HG02973 (cell line): Measurements from ENCODE around the gene ZNF862.

Experiments
- ATAC-seq: cut with Tn5 transposase; IDR thresholded peaks from one replicate; pipeline ENCODE4 v1.9.1; 2021; ENCODE audit warnings: moderate library complexity; ENCODE audit not compliant: unreplicated experiment

ZNF862 gene

DNA sequence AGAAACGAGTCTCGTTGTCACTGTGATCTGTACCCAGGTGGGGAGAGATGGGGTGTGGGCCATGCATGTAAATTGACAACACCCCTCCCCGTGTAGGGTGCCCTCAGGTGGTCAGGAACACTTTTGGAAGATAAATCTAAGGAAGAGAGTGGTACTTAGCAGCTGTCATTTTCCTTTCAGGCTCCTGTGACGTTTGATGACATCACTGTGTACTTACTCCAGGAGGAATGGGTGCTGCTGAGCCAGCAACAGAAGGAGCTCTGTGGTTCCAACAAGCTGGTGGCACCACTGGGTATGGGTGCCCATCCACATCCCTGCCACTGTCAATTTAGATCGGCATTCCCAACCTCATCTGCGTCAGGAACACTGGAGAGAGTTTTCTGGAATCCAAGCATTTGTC is 6.3 kb downstream of the ZNF862 start:
- no peak for ATAC-seq

- no peak for ATAC-seq
Observed at GRCh38 chr7:149845257-149845980, 7.2 kb downstream of the ZNF862 start.

DNA sequence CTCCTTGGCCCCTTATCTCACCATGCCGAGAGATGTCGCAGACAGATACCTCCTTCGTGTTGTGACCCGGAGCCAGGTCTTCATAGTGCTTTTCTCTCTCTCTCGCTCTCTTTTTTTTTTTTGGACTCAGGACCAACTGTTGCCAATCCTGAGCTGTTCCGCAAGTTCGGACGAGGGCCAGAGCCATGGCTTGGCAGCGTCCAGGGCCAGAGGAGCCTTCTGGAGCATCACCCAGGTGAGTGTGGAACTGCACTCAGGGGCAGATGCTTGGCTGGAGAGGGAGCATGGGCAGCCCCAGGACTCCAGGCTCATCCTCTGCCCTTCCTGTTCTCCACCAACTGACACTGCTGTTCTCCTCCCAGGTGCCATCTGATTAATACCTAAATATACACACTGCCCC is 7.8 kb downstream of the ZNF862 start:
- no peak for ATAC-seq

GRCh38 chr7:149846436-149847046 is 8.4 kb downstream of the ZNF862 start:
- ATAC-seq = peak; percentile 71

- no peak for ATAC-seq
Observed at GRCh38 chr7:149849174-149849573, 11.0 kb downstream of the ZNF862 start.

DNA sequence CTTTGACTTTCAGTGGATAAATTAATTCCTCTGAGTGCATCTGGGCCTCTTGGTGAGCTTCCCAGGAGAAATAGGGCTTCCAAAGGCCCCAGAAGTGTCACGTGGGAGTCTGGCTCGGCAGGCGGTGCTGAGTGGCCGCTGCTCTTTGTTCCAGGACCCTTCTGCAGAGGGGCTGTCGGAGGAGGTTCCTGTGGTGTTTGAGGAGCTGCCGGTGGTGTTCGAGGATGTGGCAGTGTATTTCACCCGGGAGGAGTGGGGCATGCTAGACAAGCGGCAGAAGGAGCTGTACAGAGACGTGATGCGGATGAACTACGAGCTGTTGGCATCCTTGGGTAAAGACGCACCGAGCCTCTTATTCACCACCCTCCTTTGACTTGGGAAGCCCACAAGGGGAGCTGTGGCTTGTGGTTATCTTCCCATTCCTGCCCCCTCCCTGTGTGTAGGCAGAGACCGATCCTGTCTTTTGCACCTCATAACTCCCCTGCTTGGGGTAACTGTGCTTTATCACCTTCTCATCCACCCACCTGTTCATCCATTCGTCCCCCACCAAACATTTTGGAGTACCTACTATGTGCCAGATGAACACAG is 11.9 kb downstream of the ZNF862 start:
- no peak for ATAC-seq

GRCh38 chr7:149850716-149851115 is 12.5 kb downstream of the ZNF862 start:
- ATAC-seq = no peak

DNA sequence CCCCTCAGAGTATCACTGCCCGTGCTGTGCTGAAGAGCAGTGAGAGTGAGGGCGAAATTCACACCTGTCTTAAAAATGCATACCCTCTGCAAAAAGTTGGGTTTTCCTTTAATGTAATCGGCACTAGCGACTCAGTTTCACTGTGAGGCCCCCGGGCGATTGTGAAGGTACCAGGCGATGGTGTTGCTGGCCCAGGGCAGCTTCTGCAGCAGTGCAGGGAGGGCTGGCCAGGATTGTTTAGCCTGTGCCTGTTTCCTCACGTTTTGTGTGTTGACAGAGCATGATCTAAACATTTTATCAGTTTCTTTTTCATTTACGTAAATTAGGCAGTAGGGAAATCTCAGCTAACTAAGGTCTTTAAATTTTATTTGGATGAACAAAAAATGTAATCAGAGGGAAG is 13.3 kb downstream of the ZNF862 start:
- no peak for ATAC-seq

GRCh38 chr7:149853157-149853556 is 15.0 kb downstream of the ZNF862 start:
- no peak for ATAC-seq

GRCh38 chr7:149854611-149855360 is 16.6 kb downstream of the ZNF862 start:
- ATAC-seq = no peak

DNA sequence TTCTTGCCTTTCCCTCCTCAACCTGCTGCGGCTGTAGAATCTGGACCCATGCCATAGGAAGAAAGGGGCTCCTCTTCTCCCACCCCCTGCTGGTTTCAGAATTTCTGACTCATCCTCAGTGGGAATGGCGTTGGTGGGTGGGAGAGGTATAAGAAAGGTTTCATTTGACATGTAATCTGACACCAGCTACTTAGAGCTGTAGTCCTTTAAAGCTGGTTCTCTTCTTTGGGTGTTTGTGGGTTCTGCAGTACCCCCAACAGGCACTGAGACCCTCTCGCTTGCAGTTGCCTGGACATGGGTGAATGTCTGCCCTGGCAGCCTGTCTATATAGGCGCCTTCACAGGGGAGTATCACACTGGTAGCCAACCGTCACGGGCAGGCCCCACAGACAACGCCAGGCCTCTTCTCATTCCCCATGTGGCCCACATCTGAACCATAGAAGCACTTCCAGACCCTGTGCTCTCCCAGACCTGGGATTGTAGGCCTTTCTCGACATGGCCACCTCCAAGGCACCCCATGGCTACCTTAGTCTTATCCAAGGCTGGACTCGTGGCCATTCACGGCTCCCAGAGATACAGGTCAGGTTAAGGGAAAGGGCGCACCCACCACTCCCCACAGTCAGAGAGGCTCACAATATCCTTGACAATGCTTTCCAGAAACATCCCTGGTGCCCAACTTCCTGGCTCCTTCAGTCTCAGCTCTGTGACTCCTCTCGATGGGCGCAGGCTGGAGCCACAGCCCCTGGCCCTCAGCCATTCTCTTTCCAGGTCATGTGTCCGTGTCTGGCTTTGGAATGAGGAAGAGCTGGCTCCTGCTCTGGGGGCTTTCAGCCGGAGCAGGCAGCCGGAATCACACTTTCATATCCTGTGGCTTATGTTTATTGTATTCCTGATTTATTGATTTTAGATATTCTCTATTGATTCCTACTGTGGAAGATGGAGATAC is 17.5 kb downstream of the ZNF862 start:
- ATAC-seq = no peak

DNA sequence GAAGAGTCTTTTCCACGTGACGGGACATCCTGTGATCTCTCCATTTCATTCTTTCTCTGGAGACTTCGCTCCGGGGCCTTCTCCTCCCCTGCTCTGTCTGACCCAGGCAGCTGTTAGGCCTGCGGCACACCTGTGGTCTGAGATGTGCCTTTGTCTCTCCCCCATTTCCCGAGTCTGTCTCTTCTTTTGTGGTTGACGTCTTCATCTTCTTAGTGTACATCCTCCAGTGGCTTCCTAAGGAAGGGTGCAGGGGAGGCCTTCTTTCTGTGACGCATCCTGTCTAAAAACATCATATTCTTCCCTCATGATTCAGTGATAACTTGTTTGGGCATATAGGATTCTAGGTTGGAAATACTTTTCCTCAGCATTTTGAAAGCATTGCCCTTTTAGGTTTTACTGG is 18.4 kb downstream of the ZNF862 start:
- ATAC-seq = no peak

GRCh38 chr7:149859369-149859768 is 21.2 kb downstream of the ZNF862 start:
- ATAC-seq = no peak

DNA sequence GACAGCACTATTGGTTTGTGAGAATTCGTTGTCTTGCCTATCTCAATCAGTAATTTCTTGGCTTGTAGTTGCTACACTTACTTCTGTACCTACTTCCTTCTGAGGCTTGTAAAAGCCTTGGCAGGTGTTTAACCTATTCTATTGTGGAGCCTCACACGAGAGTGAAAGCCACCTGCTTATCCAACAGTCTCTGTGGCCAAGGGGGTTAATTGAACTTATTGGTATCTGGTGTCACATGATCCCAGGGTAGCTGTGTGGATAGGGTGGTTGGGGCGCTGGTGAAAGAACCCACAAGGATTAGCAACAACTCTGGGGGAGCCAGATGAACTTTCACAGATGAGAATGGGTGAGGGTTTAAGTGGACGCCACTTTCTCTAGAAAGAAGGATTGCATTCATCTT is 21.7 kb downstream of the ZNF862 start:
- ATAC-seq = no peak

DNA sequence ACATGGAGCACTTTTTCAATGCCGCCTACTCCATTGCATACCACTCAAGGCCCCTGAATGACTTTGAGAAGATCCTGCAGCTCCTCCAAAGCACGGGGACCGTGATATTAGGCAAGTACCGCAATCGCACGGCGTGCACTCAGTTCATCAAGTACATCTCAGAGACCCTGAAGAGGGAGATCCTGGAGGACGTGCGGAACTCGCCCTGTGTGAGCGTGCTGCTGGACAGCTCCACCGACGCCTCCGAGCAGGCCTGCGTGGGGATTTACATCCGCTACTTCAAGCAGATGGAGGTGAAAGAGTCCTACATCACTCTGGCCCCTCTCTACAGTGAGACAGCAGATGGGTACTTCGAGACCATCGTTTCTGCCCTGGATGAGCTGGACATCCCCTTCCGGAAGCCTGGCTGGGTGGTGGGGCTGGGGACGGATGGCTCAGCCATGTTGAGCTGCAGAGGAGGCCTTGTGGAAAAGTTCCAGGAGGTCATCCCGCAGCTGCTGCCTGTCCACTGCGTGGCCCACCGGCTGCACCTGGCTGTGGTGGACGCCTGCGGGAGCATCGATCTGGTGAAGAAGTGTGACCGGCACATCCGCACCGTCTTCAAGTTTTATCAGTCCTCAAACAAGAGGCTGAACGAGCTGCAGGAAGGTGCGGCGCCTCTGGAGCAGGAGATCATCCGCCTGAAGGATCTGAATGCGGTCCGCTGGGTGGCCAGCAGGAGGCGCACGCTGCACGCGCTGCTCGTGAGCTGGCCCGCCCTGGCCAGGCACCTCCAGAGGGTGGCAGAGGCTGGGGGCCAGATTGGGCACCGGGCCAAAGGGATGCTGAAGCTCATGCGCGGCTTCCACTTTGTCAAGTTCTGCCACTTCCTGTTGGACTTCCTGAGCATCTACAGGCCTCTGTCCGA is 22.9 kb downstream of the ZNF862 start:
- ATAC-seq = no peak

- no peak for ATAC-seq
Observed at GRCh38 chr7:149861728-149862045, 23.5 kb downstream of the ZNF862 start.

DNA sequence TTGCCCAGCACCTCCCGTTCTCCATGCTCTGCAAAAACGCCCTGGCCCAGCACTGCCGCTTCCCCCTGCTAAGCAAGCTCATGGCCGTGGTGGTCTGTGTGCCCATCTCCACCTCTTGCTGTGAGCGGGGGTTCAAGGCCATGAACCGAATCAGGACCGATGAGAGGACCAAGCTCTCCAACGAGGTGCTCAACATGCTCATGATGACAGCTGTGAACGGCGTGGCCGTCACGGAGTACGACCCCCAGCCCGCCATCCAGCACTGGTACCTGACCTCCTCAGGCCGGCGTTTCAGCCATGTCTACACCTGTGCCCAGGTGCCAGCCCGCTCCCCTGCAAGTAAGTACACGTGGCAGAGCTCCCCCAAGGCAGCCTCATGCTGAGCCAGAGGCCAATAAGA is 24.0 kb downstream of the ZNF862 start:
- no peak for ATAC-seq

DNA sequence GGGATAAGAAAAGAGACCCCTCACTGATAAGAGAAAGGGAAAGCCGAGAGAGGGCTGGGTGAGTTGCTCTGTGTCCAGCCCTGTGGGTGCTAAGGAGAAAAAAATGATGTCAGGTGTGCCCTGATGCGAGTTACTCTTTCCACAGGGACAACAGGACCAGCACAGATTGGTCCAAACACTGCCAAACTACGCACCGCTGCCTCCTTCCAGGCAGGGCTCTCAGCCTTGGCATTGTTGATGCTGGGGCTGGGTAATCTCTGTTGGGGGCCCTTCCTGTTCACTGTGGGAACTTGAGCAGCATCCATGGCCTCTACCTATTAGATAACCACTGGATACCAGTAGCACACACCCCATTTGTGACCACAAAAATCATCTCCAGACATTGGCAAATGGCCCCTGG is 25.3 kb downstream of the ZNF862 start:
- ATAC-seq = no peak

- ATAC-seq = no peak
Observed at GRCh38 chr7:149864023-149864422, 25.8 kb downstream of the ZNF862 start.

GRCh38 chr7:149864751-149865150 is 26.6 kb downstream of the ZNF862 start:
- ATAC-seq = no peak
